Measurements from ENCODE around the gene TEX28.
"Not testable (repeated sequence)": the region's sequence is repeated elsewhere in the genome, so short reads cannot be mapped to it uniquely, and the experiment has no call there.

The TEX28 gene, protein sequence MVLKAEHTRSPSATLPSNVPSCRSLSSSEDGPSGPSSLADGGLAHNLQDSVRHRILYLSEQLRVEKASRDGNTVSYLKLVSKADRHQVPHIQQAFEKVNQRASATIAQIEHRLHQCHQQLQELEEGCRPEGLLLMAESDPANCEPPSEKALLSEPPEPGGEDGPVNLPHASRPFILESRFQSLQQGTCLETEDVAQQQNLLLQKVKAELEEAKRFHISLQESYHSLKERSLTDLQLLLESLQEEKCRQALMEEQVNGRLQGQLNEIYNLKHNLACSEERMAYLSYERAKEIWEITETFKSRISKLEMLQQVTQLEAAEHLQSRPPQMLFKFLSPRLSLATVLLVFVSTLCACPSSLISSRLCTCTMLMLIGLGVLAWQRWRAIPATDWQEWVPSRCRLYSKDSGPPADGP

DNA sequence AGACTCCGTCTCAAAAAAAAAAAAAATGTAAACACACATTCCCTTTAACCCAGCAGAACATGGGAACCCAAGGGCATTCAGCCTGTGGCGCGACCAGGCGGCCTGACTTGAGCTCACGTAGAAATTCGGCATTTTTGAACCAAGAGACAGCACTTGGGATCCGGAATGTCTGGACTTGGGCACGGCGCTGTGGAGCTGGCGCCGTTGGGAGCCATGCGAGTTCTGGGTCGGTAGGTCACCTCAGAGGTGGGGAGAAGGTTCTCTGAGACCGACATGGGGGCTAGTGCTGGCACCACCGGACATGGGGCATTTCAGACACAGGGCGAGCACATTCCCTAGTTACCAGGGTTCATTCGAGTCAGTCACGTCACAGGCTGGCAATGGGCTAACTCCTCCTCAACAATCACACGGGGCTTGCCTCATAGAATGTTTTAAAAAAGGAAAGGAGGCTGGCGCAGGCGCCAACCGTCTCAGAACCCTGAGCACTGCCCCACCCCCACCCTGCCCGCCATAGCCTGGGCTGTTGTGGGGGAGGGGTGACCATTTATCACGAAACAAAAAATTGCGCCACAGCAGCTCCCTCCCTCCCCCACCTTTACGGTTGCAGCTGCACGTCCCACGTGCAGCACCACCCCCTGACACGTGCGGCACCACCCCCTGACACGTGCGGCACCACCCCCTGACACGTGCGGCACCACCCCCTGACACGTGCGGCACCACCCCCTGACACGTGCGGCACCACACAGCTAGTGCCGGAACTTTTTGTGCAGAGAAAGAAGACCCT lies at the start of gene TEX28:
Gene TEX28 (minus strand): TSS at position 334 of the 784 bp plus-strand sequence. CDS start 3,007 bp downstream, outside the sequence.
- Histone ChIP-seq H3K27ac (no peak within 1 kb of the TSS), H3K27me3 (no peaks in the 10 kb centered on the region), H3K9me3 (no peaks in the 10 kb centered on the region), H3K4me1 (ENCODE audit: control insufficient read depth in 1 of 2, insufficient read depth in 1 of 2, low read depth in 1 of 2, low read length in 1 of 2) (peaks cover 1 to 4% of the 10 kb centered on the region in 2 experiments), H3K36me3 (no peaks in the 10 kb centered on the region), H3K4me3 (ENCODE audit: low read depth in 1 of 2, low read length in 1 of 2) (no peak within 1 kb of the TSS)
- TF ChIP-seq, protein P1, sequence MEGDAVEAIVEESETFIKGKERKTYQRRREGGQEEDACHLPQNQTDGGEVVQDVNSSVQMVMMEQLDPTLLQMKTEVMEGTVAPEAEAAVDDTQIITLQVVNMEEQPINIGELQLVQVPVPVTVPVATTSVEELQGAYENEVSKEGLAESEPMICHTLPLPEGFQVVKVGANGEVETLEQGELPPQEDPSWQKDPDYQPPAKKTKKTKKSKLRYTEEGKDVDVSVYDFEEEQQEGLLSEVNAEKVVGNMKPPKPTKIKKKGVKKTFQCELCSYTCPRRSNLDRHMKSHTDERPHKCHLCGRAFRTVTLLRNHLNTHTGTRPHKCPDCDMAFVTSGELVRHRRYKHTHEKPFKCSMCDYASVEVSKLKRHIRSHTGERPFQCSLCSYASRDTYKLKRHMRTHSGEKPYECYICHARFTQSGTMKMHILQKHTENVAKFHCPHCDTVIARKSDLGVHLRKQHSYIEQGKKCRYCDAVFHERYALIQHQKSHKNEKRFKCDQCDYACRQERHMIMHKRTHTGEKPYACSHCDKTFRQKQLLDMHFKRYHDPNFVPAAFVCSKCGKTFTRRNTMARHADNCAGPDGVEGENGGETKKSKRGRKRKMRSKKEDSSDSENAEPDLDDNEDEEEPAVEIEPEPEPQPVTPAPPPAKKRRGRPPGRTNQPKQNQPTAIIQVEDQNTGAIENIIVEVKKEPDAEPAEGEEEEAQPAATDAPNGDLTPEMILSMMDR (IDR thresholded peaks at IDR 0.05) = no peak

DNA sequence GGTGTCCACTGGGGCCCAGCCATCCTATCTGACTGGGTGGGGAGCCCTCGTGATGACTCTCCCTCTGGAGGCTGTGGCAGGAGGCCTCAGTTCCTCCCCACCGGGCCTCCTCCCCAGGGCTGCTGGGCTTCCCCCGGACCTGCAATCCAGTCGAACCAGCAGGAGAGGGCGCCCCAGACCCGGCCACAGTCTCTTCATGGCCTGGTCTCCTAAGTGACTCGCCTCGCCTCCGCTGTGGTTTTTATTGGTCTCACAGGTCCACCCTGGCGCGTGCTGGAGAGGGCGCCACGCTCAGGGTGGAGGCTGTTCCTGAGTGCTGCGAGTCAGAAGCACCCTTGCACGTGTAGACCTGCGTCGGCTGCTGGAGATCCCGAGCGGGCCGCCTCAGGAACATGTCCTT lies 48.7 kb upstream of the TEX28 start:
- not testable (repeated sequence) for H3K4me3 ChIP-seq (ENCODE audit: low read depth in 1 of 2, low read length in 1 of 2); H3K36me3 ChIP-seq; H3K9me3 ChIP-seq; H3K27ac ChIP-seq; H3K27me3 ChIP-seq; H3K4me1 ChIP-seq (ENCODE audit: control insufficient read depth in 1 of 2, insufficient read depth in 1 of 2, low read depth in 1 of 2, low read length in 1 of 2)

DNA sequence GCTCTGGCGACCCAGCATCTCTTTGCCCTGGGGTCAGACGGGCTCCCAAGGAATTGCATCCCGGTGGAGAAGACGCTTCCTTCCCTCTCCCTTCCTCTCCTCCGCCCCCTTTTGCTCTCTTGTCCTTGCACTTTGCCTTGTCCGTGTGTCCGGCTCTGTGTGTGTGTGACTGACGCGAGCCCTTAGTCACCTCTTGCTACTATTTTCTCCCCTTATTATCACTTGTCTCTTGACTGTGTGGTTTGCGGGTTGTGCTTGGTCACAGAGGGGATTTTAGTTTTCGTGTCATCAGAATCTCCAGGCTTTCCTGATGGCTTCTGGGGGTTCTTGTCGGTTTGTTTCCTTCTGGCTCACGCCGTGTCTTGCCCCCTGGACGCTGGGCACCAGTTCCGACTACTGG lies 48.1 kb upstream of the TEX28 start:
- not testable (repeated sequence) for H3K27ac ChIP-seq; H3K4me3 ChIP-seq (ENCODE audit: low read depth in 1 of 2, low read length in 1 of 2); H3K9me3 ChIP-seq; H3K36me3 ChIP-seq; H3K4me1 ChIP-seq (ENCODE audit: control insufficient read depth in 1 of 2, insufficient read depth in 1 of 2, low read depth in 1 of 2, low read length in 1 of 2); H3K27me3 ChIP-seq

DNA sequence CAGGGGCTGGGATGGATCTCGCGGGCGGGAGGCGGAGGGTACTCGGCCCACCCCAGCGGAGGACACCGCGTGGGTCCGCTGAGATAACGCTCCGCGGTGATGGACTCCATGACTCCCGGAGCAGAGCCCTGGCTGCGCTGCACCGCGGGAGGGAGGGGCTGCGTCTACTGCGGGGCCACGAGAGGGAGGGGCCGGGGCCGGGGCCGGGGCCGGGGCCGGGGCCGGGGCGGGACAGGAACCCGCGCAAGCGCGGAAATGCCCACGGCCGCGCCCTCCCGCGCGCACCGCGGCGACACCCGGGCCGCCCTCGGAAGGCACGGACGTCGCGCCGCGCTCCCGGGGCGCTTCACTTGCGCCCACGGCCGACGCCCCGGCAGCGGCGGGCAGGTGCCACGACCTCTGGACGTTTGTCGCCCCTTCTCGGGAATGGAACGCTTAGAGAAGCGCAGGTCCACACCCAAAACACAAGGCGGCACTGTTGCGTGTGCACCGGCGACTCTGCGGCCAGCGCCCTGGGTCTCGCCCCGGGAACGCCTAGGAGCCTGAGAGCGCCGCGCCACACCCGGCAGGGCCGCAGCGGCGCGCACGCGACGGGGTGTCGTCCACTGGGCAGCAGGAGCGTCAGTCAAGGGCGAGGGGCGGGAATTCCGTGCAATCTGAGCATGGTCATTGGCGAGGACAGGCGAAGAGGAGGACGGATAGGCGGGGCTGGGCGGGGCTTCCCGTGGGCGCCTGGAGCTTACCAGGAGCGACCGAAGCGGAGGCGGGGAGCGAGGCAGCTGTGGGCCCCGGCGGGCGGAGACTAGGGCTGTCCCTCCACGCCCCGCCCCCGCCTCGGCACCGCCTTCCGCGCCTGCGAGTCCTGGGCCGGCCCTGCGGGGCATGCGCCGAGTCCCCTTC lies 46.7 kb upstream of the TEX28 start:
- not testable (repeated sequence) for H3K27me3 ChIP-seq; H3K4me1 ChIP-seq (ENCODE audit: control insufficient read depth in 1 of 2, insufficient read depth in 1 of 2, low read depth in 1 of 2, low read length in 1 of 2); H3K4me3 ChIP-seq (ENCODE audit: low read depth in 1 of 2, low read length in 1 of 2); H3K9me3 ChIP-seq; H3K36me3 ChIP-seq
- peak overlapping the region; percentile 76 for H3K27ac ChIP-seq

DNA sequence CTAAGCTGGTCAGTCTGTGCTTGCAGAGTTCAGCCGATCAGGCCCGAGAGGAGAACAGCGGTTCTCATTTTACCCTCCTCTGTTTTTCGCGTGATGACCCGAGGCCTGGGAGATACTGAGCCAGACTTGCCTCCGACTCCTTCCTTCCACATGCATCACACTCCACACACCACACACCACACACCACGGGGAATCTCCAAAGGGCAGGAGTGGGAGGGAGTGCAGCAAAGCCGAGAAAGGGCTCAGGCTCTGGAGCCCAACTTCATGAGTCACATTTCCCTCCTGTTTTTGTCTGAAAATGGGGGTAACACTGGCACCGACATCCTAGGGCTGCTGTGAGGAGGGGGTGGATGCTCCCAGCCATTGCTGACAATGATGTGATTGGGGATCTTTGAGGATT lies 39.6 kb upstream of the TEX28 start:
- Histone ChIP-seq H3K4me1 (ENCODE audit: control insufficient read depth in 1 of 2, insufficient read depth in 1 of 2, low read depth in 1 of 2, low read length in 1 of 2) (peaks cover 15% of the 10 kb centered on the region in 2 experiments), H3K4me3 (ENCODE audit: low read depth in 1 of 2, low read length in 1 of 2) (no peak overlapping the region), H3K27me3 (no peaks in the 10 kb centered on the region), H3K27ac (peak overlapping the region; percentile 91), H3K36me3 (no peaks in the 10 kb centered on the region), H3K9me3 (no peaks in the 10 kb centered on the region)
- TF ChIP-seq, protein P1 (IDR thresholded peaks at IDR 0.05) = no peak

DNA sequence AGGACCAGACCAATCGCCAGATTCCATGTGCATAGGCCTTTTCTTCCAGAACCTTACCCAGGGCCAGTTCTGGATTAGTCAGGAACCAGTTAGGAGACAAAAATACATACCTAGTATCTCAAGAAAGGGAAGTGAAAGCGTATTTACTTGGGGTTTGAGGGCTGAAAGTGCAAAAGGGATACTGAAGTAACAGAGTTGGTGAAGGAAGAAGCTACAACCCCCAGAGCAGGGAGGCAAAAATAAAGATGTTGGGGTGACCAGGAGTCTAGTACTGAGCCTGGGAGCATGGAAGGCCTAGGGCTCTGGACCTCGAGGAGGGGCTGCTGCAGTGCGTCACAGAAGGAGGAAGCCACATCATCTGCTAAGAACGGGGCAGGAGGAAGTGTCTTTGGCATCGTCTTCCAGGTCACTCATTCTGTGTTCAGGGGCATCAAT lies 38.9 kb upstream of the TEX28 start:
- H3K27ac ChIP-seq = peak overlapping the region; percentile 91
- H3K36me3 ChIP-seq = no peaks in the 10 kb centered on the region
- peak overlapping the region in 1 of 2 experiments; percentile 17 for H3K4me3 ChIP-seq (ENCODE audit: low read depth in 1 of 2, low read length in 1 of 2)
- H3K9me3 ChIP-seq = no peaks in the 10 kb centered on the region
- H3K4me1 ChIP-seq (ENCODE audit: control insufficient read depth in 1 of 2, insufficient read depth in 1 of 2, low read depth in 1 of 2, low read length in 1 of 2) = peaks cover 15% of the 10 kb centered on the region in 2 experiments
- TF ChIP-seq, protein P1 (IDR thresholded peaks at IDR 0.05) = no peak
- H3K27me3 ChIP-seq = no peaks in the 10 kb centered on the region
